ENCODE data around the gene KRT14. TPM values are rescaled to one million over a fixed set of nuclear protein-coding genes. Genes with fewer than 3 reads are reported as not detected.

Gene KRT14
- total and polyA plus RNA-seq, 2 of the 4 experiments (the other 2 are of a cell fraction), result not detected

DNA sequence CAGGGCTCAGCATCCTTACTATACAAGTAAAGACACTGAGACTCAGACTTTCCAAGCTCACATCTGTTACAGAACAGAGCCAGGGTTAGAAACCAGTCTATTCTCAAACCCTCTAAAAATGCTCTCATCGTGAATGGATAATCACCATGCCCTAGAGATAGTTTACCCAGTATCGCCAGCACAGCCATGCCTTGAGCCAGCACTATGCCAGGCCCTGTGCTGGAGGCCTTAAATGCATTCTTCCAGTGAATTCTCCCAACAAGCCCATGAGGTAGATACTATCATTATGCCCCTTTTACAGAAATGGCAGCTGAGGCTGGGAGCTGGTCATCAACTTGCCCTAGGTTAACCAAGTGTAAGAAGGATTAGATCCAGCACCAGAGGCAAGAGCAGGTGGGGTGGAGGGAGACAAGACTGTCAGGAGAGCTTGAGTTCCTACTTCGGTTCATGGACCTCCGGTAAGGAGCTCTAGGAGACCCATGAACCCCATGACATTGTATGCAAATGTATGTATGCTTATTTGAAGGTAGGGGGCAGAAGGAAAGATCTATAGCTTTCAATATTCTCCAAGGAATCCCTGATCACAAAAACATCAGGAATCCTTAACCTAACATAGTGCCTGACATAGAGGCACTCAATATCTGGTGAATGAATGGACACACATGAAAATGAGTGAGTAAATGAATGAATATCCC, 5.2 kb downstream of the KRT14 start:
- Histone ChIP-seq H4K20me1 (ENCODE audit: insufficient read depth, low read length) (no peaks in the 10 kb centered on the region), H2AFZ (replicated peaks; ENCODE audit: low read length, poor library complexity) (no peak overlapping the region), H4K91ac (ENCODE audit: insufficient read depth, low read depth, low read length) (no peak overlapping the region), H2BK5ac (ENCODE audit: low read depth, low read length, poor library complexity, severe bottlenecking) (no peak overlapping the region), H2BK15ac (ENCODE audit: low read depth, low read length) (no peak overlapping the region), H2BK120ac (ENCODE audit: low read depth, low read length) (no peak overlapping the region), H4K8ac (ENCODE audit: low read depth in 2 of 2, low read length in 2 of 2) (no peak overlapping the region), H2BK20ac (ENCODE audit: low read depth, low read length) (no peak overlapping the region), H3K9ac (ENCODE audit: low read depth, low read length) (no peak overlapping the region), H3K4ac (ENCODE audit: low read depth, low read length) (no peak overlapping the region), H3K4me1 (ENCODE audit: control insufficient read depth, insufficient read depth, low read length) (no peaks in the 10 kb centered on the region), H3K18ac (ENCODE audit: low read depth, low read length) (no peak overlapping the region), H3K36me3 (ENCODE audit: control insufficient read depth, insufficient read depth, low read length) (no peaks in the 10 kb centered on the region), H3K9me3 (ENCODE audit: control insufficient read depth, insufficient read depth, low read length) (no peaks in the 10 kb centered on the region), H3K9me1 (ENCODE audit: insufficient read depth, low read length) (no peaks in the 10 kb centered on the region), H3K79me1 (ENCODE audit: low read depth in 1 of 2, low read length in 2 of 2) (no peaks in the 10 kb centered on the region), H2AK9ac (replicated peaks; ENCODE audit: low read depth, low read length, poor library complexity) (no peak overlapping the region), H2AK5ac (ENCODE audit: low read depth, low read length) (no peak overlapping the region), H3K4me3 (ENCODE audit: insufficient read depth, low read depth, low read length) (no peak overlapping the region), H4K5ac (ENCODE audit: low read depth, low read length) (no peak overlapping the region), H3K27me3 (ENCODE audit: control insufficient read depth, insufficient read depth, low read length) (peaks cover 35% of the 10 kb centered on the region), H3K27ac (ENCODE audit: insufficient read depth, low read length) (no peak overlapping the region), H3K14ac (replicated peaks; ENCODE audit: low read depth, low read length) (no peak overlapping the region), H3K4me2 (ENCODE audit: low read depth, low read length) (no peak overlapping the region), H3K23ac (ENCODE audit: low read depth, low read length) (no peak overlapping the region), H3K56ac (ENCODE audit: extremely low read depth, insufficient read depth, low read length) (no peak overlapping the region)
- ChIA-PET POLR2A (ENCODE audit: unreplicated experiment) (interaction anchor here (0.6 kb wide), 1 partner anchor 107 kb away, joined by 3 read pairs; no protein-coding TSS in a partner anchor), CTCF (interaction anchor here (1.7 kb wide), 1 partner anchor 10 kb away, joined by 5 read pairs; no protein-coding TSS in a partner anchor)
- dilution Hi-C loops (cut with HindIII; ENCODE audit: low sequenced_read_pairs, unreplicated experiment), result no loop called here
- DNase-seq, result no peak
- TF ChIP-seq, protein P1, sequence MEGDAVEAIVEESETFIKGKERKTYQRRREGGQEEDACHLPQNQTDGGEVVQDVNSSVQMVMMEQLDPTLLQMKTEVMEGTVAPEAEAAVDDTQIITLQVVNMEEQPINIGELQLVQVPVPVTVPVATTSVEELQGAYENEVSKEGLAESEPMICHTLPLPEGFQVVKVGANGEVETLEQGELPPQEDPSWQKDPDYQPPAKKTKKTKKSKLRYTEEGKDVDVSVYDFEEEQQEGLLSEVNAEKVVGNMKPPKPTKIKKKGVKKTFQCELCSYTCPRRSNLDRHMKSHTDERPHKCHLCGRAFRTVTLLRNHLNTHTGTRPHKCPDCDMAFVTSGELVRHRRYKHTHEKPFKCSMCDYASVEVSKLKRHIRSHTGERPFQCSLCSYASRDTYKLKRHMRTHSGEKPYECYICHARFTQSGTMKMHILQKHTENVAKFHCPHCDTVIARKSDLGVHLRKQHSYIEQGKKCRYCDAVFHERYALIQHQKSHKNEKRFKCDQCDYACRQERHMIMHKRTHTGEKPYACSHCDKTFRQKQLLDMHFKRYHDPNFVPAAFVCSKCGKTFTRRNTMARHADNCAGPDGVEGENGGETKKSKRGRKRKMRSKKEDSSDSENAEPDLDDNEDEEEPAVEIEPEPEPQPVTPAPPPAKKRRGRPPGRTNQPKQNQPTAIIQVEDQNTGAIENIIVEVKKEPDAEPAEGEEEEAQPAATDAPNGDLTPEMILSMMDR (conservative IDR thresholded peaks at IDR 0.05; ENCODE audit: low read depth, low read length), result no peak
- no peak for TF ChIP-seq MAFK (IDR thresholded peaks at IDR 0.05; ENCODE audit: low read depth, low read length)
- TF ChIP-seq, protein P2, sequence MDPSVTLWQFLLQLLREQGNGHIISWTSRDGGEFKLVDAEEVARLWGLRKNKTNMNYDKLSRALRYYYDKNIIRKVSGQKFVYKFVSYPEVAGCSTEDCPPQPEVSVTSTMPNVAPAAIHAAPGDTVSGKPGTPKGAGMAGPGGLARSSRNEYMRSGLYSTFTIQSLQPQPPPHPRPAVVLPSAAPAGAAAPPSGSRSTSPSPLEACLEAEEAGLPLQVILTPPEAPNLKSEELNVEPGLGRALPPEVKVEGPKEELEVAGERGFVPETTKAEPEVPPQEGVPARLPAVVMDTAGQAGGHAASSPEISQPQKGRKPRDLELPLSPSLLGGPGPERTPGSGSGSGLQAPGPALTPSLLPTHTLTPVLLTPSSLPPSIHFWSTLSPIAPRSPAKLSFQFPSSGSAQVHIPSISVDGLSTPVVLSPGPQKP (IDR thresholded peaks at IDR 0.05; ENCODE audit: borderline replicate concordance, low read depth, low read length), result no peak
- TF ChIP-seq CHD1 (IDR thresholded peaks at IDR 0.05; ENCODE audit: low read depth, low read length), result no peak
- TF ChIP-seq MAZ (IDR thresholded peaks at IDR 0.05; ENCODE audit: borderline replicate concordance, low read depth, low read length), result no peak
- no peak for ATAC-seq (ENCODE audit: low read depth)
- in situ Hi-C loops (cut with MboI; ENCODE audit: low sequenced_read_pairs), result no loop called here
- no TSS peak for BruUV-seq (replicated peaks)
- WGBS, 2 experiments (ENCODE audit: extremely low coverage in 2 of 2, insufficient read length in 1 of 2), result 50% methylated on average over 1 of the region's 4 CpGs; no CpG with 5 or more reads in 1 of the 2 experiments
- intact Hi-C loops (cut with micrococcal nuclease), result no loop called here

Measured in IMR-90 (cell line).